K562 (cell line): ENCODE results near the gene KISS1R. TPM values are rescaled to one million over a fixed set of nuclear protein-coding genes. Genes with fewer than 3 reads are reported as not detected.

Experiments used
- DMBX1 ChIP-seq: fragments of 250-450 bp; sonication (Bioruptor Pico); IDR thresholded peaks from 2 replicates; pipeline ENCODE4 v1.8.0; 2022; ENCODE audit warnings: inconsistent platforms, mild to moderate bottlenecking, moderate library complexity, borderline replicate concordance
- HNRNPLL ChIP-seq: fragments of 200-400 bp; formaldehyde crosslinking; IDR thresholded peaks from 2 replicates; pipeline ENCODE4 v1.6.1; 2017; ENCODE audit warnings: low read length, low read depth, mild to moderate bottlenecking; ENCODE audit not compliant: poor library complexity, severe bottlenecking
- ILK ChIP-seq: fragments of 450-650 bp; IDR thresholded peaks from 2 replicates; pipeline ENCODE4 v1.6.1; 2016; ENCODE audit warnings: missing genetic modification characterization, low read depth, mild to moderate bottlenecking, missing compliant biosample characterization, moderate library complexity, borderline replicate concordance
- IRF2 ChIP-seq: sonication (generic); formaldehyde crosslinking; IDR thresholded peaks from 2 replicates; pipeline ENCODE4 v1.8.1; 2022; ENCODE audit warnings: mild to moderate bottlenecking, missing genetic modification reagents
- JUND ChIP-seq, 2 experiments: IDR thresholded peaks; 2 replicates in 1 of 2; 3 replicates in 1 of 2; pipeline ENCODE4 v1.6.1; 2011; ENCODE audit warnings: borderline replicate concordance in 2 of 2, low read depth in 2 of 2, low read length in 2 of 2, improper control_type of control experiment in 1 of 2, missing biosample characterization in 1 of 2, missing genetic modification characterization in 1 of 2, missing genetic modification reagents in 1 of 2
- KLF13 ChIP-seq: fragments of 450-650 bp; IDR thresholded peaks from 2 replicates; pipeline ENCODE4 v1.6.1; 2016; ENCODE audit warnings: missing genetic modification characterization, low read depth, mild to moderate bottlenecking, missing compliant biosample characterization, moderate library complexity, borderline replicate concordance
- MBD2 ChIP-seq: sonication (generic); IDR thresholded peaks from 2 replicates; pipeline ENCODE4 v1.6.1; 2016; ENCODE audit warnings: low read depth, borderline replicate concordance
- MIER1 ChIP-seq: fragments of 450-650 bp; IDR thresholded peaks from 2 replicates; pipeline ENCODE4 v1.6.1; 2016; ENCODE audit warnings: antibody characterized with exemption, mild to moderate bottlenecking, low read depth
- NR1H2 ChIP-seq: sonication (generic); formaldehyde crosslinking; IDR thresholded peaks from 2 replicates; pipeline ENCODE4 v1.4.0; 2020; ENCODE audit warnings: mild to moderate bottlenecking, missing genetic modification reagents
- RBFOX2 ChIP-seq: fragments of 200-400 bp; formaldehyde crosslinking; IDR thresholded peaks from 2 replicates; pipeline ENCODE4 v1.6.1; 2017; ENCODE audit warnings: low read depth, mild to moderate bottlenecking, low read length, moderate library complexity
- U2AF2 ChIP-seq: fragments of 200-400 bp; formaldehyde crosslinking; optimal IDR thresholded peaks from 2 replicates; pipeline ENCODE3; 2017; ENCODE audit warnings: low read depth, mild to moderate bottlenecking, low read length
- polyA plus RNA-seq, 8 experiments: library from polyadenylated mRNA; depleted of rRNA in 4 of 8; stranded (reverse) in 5 of 8; unstranded in 3 of 8; fragments of >200 nt; fragmentation: Nextera tagmentation in 2 of 8; fragmentation: Illumina TruSeq in 1 of 8; extraction: Ambion mirVana in 2 of 8; extraction: Trizol in 1 of 8; gene quantifications; 2 replicates each; pipeline versions ENCODE4 v1.2.1 to v1.2.3, GENCODE V29; 2011 to 2014; ENCODE audit warnings: inconsistent platforms in 1 of 8, missing spikeins in 1 of 8
- total RNA-seq, 7 experiments: library from RNA; depleted of rRNA in 6 of 7; stranded (reverse); fragments of >200 nt in 6 of 7; fragmentation: Illumina TruSeq in 2 of 7; extraction: Trizol in 2 of 7; gene quantifications; 2 replicates each; pipeline versions ENCODE4 v1.2.1 to v1.2.3, GENCODE V29; 2011 to 2021; ENCODE audit warnings: low replicate concordance in 1 of 7
- TF ChIP-seq, protein P1 (sequence below): fragments of 450-650 bp; IDR thresholded peaks from 2 replicates; pipeline ENCODE4 v1.6.1; 2017; ENCODE audit warnings: mild to moderate bottlenecking, moderate library complexity
- TF ChIP-seq, protein P2 (sequence below), 3 experiments: IDR thresholded peaks in 2 of 3; conservative IDR thresholded peaks in 1 of 3; 2 replicates each; pipeline ENCODE4 v1.5.1; 2011 to 2012; ENCODE audit warnings: low read length in 3 of 3, mild to moderate bottlenecking in 3 of 3, control low read depth in 2 of 3, improper control_type of control experiment in 1 of 3, inconsistent platforms in 1 of 3, low read depth in 1 of 3, mixed read lengths in 1 of 3, moderate library complexity in 1 of 3; ENCODE audit not compliant: insufficient read depth in 2 of 3
- TF ChIP-seq, protein P3 (sequence below): fragments of 150-350 bp; IDR thresholded peaks from 2 replicates; pipeline ENCODE4 v1.6.1; 2014; ENCODE audit warnings: low read depth, mild to moderate bottlenecking, low read length, borderline replicate concordance
- TF ChIP-seq, protein P4 (sequence below): sonication (generic); formaldehyde crosslinking; IDR thresholded peaks from 2 replicates; pipeline ENCODE4 v1.8.1; 2023; ENCODE audit warnings: mild to moderate bottlenecking, missing genetic modification reagents
- TF ChIP-seq, protein P5 (sequence below): fragments of 250-450 bp; sonication (Bioruptor Pico); IDR thresholded peaks from 2 replicates; pipeline ENCODE4 v1.9.0; 2021; ENCODE audit warnings: mild to moderate bottlenecking

Gene KISS1R
- total and polyA plus RNA-seq, 9 of the 15 experiments (the other 6 are each of a cell fraction or from before 2014, with no cell fraction given): 0.37 to 39.4 (median 2.0) TPM

DNA sequence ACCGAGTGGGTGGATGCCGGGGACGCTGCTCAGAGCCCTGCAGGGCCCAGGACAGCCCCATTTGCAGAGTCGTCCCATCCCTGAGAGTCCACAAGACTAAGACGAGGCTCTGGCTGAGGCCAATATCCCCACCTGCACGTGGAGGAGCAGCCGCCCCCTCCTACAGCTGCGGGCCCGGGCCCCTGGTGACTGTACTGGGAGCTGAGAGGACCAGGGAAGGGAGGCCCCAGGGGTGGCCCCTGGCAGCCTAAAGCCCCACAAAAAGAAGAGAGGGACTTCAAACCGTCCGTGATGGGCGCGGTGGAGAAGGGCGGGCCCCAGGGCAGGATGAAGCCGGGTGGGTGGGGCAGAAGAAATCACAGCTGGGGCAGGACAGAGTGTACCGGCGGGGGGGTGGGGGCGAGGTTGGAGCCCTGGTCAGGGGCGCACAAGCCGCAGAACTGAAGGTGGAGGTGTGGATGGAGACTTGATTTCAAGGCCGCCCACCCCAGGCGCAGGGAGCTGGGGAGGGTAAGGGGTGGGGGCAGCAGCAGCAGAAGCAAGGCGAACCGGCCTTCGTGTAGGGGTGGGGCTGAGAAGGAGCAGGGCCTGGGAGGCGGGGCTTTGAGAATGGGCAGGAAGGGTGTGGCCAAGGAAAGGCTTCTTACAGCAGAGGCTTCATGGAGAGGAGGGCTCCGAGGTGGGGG, 44.7 kb upstream of the KISS1R start (continued):
- TF ChIP-seq, protein P1, sequence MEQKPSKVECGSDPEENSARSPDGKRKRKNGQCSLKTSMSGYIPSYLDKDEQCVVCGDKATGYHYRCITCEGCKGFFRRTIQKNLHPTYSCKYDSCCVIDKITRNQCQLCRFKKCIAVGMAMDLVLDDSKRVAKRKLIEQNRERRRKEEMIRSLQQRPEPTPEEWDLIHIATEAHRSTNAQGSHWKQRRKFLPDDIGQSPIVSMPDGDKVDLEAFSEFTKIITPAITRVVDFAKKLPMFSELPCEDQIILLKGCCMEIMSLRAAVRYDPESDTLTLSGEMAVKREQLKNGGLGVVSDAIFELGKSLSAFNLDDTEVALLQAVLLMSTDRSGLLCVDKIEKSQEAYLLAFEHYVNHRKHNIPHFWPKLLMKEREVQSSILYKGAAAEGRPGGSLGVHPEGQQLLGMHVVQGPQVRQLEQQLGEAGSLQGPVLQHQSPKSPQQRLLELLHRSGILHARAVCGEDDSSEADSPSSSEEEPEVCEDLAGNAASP: no peak
- TF ChIP-seq, protein P2, sequence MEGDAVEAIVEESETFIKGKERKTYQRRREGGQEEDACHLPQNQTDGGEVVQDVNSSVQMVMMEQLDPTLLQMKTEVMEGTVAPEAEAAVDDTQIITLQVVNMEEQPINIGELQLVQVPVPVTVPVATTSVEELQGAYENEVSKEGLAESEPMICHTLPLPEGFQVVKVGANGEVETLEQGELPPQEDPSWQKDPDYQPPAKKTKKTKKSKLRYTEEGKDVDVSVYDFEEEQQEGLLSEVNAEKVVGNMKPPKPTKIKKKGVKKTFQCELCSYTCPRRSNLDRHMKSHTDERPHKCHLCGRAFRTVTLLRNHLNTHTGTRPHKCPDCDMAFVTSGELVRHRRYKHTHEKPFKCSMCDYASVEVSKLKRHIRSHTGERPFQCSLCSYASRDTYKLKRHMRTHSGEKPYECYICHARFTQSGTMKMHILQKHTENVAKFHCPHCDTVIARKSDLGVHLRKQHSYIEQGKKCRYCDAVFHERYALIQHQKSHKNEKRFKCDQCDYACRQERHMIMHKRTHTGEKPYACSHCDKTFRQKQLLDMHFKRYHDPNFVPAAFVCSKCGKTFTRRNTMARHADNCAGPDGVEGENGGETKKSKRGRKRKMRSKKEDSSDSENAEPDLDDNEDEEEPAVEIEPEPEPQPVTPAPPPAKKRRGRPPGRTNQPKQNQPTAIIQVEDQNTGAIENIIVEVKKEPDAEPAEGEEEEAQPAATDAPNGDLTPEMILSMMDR (IDR thresholded peaks at IDR 0.05 in 2 of 3, conservative IDR thresholded peaks at IDR 0.05 in 1 of 3; ENCODE audit: insufficient read depth in 2 of 3, low read depth in 1 of 3, low read length in 3 of 3): no peak
- TF ChIP-seq, protein P3, sequence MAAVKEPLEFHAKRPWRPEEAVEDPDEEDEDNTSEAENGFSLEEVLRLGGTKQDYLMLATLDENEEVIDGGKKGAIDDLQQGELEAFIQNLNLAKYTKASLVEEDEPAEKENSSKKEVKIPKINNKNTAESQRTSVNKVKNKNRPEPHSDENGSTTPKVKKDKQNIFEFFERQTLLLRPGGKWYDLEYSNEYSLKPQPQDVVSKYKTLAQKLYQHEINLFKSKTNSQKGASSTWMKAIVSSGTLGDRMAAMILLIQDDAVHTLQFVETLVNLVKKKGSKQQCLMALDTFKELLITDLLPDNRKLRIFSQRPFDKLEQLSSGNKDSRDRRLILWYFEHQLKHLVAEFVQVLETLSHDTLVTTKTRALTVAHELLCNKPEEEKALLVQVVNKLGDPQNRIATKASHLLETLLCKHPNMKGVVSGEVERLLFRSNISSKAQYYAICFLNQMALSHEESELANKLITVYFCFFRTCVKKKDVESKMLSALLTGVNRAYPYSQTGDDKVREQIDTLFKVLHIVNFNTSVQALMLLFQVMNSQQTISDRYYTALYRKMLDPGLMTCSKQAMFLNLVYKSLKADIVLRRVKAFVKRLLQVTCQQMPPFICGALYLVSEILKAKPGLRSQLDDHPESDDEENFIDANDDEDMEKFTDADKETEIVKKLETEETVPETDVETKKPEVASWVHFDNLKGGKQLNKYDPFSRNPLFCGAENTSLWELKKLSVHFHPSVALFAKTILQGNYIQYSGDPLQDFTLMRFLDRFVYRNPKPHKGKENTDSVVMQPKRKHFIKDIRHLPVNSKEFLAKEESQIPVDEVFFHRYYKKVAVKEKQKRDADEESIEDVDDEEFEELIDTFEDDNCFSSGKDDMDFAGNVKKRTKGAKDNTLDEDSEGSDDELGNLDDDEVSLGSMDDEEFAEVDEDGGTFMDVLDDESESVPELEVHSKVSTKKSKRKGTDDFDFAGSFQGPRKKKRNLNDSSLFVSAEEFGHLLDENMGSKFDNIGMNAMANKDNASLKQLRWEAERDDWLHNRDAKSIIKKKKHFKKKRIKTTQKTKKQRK: no peak
- TF ChIP-seq MBD2 (no peak), NR1H2 (CRISPR knock-in tag) (no peak), ILK (tag) (no peak), JUND (IDR thresholded peaks at IDR 0.05; ENCODE audit: borderline replicate concordance, low read depth, low read length) (no peak), JUND (tag; IDR thresholded peaks at IDR 0.05; ENCODE audit: borderline replicate concordance, low read depth, low read length) (no peak), KLF13 (no peak), MIER1 (no peak), IRF2 (CRISPR knock-in tag) (no peak), DMBX1 (CRISPR knock-in tag) (no peak), RBFOX2 (peak; percentile 59), HNRNPLL (no peak), U2AF2 (no peak)
- TF ChIP-seq, protein P4, sequence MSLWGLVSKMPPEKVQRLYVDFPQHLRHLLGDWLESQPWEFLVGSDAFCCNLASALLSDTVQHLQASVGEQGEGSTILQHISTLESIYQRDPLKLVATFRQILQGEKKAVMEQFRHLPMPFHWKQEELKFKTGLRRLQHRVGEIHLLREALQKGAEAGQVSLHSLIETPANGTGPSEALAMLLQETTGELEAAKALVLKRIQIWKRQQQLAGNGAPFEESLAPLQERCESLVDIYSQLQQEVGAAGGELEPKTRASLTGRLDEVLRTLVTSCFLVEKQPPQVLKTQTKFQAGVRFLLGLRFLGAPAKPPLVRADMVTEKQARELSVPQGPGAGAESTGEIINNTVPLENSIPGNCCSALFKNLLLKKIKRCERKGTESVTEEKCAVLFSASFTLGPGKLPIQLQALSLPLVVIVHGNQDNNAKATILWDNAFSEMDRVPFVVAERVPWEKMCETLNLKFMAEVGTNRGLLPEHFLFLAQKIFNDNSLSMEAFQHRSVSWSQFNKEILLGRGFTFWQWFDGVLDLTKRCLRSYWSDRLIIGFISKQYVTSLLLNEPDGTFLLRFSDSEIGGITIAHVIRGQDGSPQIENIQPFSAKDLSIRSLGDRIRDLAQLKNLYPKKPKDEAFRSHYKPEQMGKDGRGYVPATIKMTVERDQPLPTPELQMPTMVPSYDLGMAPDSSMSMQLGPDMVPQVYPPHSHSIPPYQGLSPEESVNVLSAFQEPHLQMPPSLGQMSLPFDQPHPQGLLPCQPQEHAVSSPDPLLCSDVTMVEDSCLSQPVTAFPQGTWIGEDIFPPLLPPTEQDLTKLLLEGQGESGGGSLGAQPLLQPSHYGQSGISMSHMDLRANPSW (CRISPR knock-in tag): no peak
- TF ChIP-seq, protein P5, sequence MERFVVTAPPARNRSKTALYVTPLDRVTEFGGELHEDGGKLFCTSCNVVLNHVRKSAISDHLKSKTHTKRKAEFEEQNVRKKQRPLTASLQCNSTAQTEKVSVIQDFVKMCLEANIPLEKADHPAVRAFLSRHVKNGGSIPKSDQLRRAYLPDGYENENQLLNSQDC (CRISPR knock-in tag): no peak
